ENCODE data around the gene USP50.
A peak's percentile ranks its signal among the peaks of the same experiment; 100 is the strongest.
"Not testable (repeated sequence)": the region's sequence is repeated elsewhere in the genome, so short reads cannot be mapped to it uniquely, and the experiment has no call there.

The USP50 gene

GRCh38 chr15:50546566-50546965 is at the start of gene USP50:
TSS of gene USP50 (minus strand) at chr15:50546666. CDS start at chr15:50546525, 141 bp downstream.
- ATAC-seq (ENCODE audit: low read depth) (no peak), DNase-seq (ENCODE audit: low spot score in 2 of 2) (no peak)
- no peaks in the 10 kb centered on the region for H3K9me3 Mint-ChIP-seq
- no peak within 1 kb of the TSS for H3K27ac Mint-ChIP-seq
- no peaks in the 10 kb centered on the region for H3K36me3 Mint-ChIP-seq
- peaks cover under 1% of the 10 kb centered on the region for H3K4me1 Mint-ChIP-seq
- H3K27me3 Mint-ChIP-seq, result peaks cover 2% of the 10 kb centered on the region
- H3K4me3 Mint-ChIP-seq, result no peak within 1 kb of the TSS

GRCh38 chr15:50594311-50594710 is 47.8 kb upstream of the USP50 start:
- Mint-ChIP-seq H3K27ac (peak overlapping the region; percentile 39), H3K4me1 (no peaks in the 10 kb centered on the region), H3K9me3 (no peaks in the 10 kb centered on the region), H3K36me3 (peaks cover 26% of the 10 kb centered on the region), H3K4me3 (no peak overlapping the region), H3K27me3 (no peaks in the 10 kb centered on the region)
- no peak for DNase-seq (ENCODE audit: low spot score in 2 of 2)
- no peak for ATAC-seq (ENCODE audit: low read depth)

DNA sequence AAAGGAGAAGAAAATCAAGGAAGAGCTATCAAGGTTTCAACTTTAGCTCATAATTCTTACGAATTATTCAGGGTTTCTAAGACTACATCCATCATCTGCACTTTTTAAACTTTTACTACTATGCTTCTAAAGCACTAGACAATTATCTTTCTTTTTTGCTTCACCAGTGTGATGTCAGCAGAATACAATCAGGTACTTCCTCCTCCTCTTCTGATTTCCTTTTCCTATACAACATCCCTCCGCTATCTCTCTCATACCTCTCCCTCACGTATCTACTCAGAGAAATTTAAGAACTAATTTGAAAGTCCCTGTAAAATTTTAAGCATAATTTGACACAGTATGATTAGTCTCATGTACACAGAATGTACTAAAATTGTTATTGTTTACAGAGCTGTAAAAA is 47.3 kb upstream of the USP50 start:
- peak overlapping the region; percentile 39 for H3K27ac Mint-ChIP-seq
- H3K4me1 Mint-ChIP-seq, result no peaks in the 10 kb centered on the region
- H3K27me3 Mint-ChIP-seq, result no peaks in the 10 kb centered on the region
- H3K36me3 Mint-ChIP-seq, result peaks cover 26% of the 10 kb centered on the region
- no peak for DNase-seq (ENCODE audit: low spot score in 2 of 2)
- H3K4me3 Mint-ChIP-seq, result no peak overlapping the region
- no peaks in the 10 kb centered on the region for H3K9me3 Mint-ChIP-seq
- ATAC-seq (ENCODE audit: low read depth), result no peak

GRCh38 chr15:50590288-50590687 is 43.8 kb upstream of the USP50 start:
- H3K4me1 Mint-ChIP-seq, result no peaks in the 10 kb centered on the region
- H3K9me3 Mint-ChIP-seq, result no peaks in the 10 kb centered on the region
- ATAC-seq (ENCODE audit: low read depth) (no peak), DNase-seq (ENCODE audit: low spot score in 2 of 2) (no peak)
- H3K4me3 Mint-ChIP-seq, result no peak overlapping the region
- H3K27me3 Mint-ChIP-seq, result no peaks in the 10 kb centered on the region
- H3K27ac Mint-ChIP-seq, result no peak overlapping the region
- peaks cover 25% of the 10 kb centered on the region for H3K36me3 Mint-ChIP-seq

DNA sequence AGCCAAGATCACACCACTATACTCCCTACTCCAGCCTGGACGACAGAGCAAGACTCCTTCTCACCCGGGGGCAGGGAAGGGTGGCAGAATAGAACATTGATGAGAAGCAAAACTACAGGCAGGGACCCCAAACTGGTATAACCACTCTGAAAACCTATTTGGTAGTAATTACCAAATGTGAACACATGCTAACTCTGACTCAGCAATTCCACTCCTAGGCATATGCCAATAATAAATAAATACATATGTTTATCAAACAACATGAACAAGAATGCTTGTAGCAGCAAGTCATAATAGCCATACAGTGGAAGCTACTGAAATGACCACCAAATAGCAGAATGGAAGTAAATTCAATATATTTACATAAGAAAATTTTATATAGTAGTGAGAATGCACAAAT is 31.0 kb upstream of the USP50 start:
- Mint-ChIP-seq H3K27ac (no peak overlapping the region), H3K27me3 (no peaks in the 10 kb centered on the region), H3K4me3 (no peak overlapping the region), H3K36me3 (peaks cover 26% of the 10 kb centered on the region), H3K9me3 (no peaks in the 10 kb centered on the region), H3K4me1 (no peaks in the 10 kb centered on the region)
- no peak for DNase-seq (ENCODE audit: low spot score in 2 of 2)
- ATAC-seq (ENCODE audit: low read depth), result no peak

DNA sequence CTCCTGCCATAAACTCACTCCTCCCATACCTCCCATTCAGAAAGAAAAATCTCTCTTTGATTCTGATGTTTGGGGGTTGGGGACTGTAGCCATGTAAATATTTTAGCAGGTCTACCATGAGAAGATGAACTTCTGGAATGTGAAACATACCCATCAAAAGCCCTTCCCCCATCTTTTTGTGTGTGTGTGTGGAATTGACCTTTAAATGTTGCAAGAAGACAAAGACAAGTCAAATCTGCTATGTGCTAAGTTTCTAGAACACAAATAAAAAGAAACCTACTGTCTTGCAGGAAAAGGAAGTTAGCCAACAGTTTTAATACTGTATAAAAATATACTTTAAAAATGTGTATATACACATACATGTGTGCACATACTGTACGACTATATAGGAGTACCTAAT is 29.7 kb upstream of the USP50 start:
- Mint-ChIP-seq H3K27ac (peak overlapping the region; percentile 10), H3K36me3 (peaks cover 25% of the 10 kb centered on the region), H3K4me1 (no peaks in the 10 kb centered on the region), H3K9me3 (no peaks in the 10 kb centered on the region), H3K27me3 (no peaks in the 10 kb centered on the region), H3K4me3 (no peak overlapping the region)
- ATAC-seq (ENCODE audit: low read depth) (no peak), DNase-seq (ENCODE audit: low spot score in 2 of 2) (no peak)

- H3K4me1 Mint-ChIP-seq; H3K27me3 Mint-ChIP-seq; H3K27ac Mint-ChIP-seq; H3K4me3 Mint-ChIP-seq; ATAC-seq (ENCODE audit: low read depth); DNase-seq (ENCODE audit: low spot score in 2 of 2); H3K9me3 Mint-ChIP-seq: not testable (repeated sequence)
- peaks cover 30% of the 10 kb centered on the region for H3K36me3 Mint-ChIP-seq
Observed at GRCh38 chr15:50573842-50574241, 27.4 kb upstream of the USP50 start.

- no peak for ATAC-seq (ENCODE audit: low read depth)
- H3K27ac Mint-ChIP-seq, result no peak overlapping the region
Observed at GRCh38 chr15:50563756-50564155, 17.3 kb upstream of the USP50 start.

DNA sequence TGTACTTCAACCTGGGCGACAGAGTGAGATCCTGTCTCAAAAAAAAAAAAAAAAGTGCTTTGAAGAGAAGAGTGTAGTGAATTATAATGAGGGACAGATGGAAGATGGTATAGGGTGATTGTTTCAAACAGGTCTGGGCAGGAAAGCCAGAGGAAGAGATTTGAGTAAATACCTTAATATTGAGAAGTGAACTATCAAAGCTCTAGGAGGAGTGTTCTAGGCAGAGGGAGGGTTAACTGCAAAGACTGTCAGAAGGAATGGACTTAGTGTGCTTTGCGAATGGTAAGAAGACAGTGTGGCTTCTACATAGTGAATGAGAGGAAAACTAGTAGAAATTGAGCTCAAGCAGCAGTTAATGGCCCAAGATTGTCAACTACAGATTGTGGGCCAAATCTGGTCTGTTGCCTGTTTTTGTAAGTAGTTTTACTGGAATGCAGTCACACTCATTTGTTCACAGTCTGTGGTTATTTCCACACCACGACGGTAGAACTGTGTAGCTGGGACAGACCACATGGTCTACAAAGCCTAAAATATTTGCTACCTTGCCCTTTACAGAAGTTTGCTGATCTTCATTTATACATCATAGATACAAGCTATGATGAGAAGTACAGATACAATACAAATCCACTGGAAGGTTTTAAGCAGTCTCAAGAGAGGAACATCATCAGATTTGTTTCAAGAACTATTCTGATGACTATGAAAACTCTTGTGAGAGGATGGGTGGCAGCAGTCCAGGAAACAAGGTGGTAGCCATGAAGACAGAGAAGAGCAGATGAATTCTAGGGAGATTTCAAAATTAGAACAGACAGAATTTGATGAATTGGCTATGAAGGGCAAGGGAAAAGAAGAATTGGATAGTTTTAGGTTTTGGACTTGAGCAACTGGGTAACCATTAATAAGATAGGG is 16.5 kb upstream of the USP50 start:
- ATAC-seq (ENCODE audit: low read depth) (no peak), DNase-seq (ENCODE audit: low spot score in 2 of 2) (no peak)
- Mint-ChIP-seq H3K36me3 (peaks cover 19% of the 10 kb centered on the region), H3K4me1 (peaks cover 2% of the 10 kb centered on the region), H3K4me3 (no peak overlapping the region), H3K9me3 (no peaks in the 10 kb centered on the region), H3K27me3 (no peaks in the 10 kb centered on the region), H3K27ac (peak overlapping the region; percentile 45)

More at GRCh38 chr15:50563756-50564155, 17.3 kb upstream of the USP50 start:
- peaks cover 2% of the 10 kb centered on the region for H3K4me1 Mint-ChIP-seq
- H3K27me3 Mint-ChIP-seq, result no peaks in the 10 kb centered on the region
- peaks cover 21% of the 10 kb centered on the region for H3K36me3 Mint-ChIP-seq
- no peaks in the 10 kb centered on the region for H3K9me3 Mint-ChIP-seq
- no peak overlapping the region for H3K4me3 Mint-ChIP-seq
- DNase-seq (ENCODE audit: low spot score in 2 of 2), result no peak

DNA sequence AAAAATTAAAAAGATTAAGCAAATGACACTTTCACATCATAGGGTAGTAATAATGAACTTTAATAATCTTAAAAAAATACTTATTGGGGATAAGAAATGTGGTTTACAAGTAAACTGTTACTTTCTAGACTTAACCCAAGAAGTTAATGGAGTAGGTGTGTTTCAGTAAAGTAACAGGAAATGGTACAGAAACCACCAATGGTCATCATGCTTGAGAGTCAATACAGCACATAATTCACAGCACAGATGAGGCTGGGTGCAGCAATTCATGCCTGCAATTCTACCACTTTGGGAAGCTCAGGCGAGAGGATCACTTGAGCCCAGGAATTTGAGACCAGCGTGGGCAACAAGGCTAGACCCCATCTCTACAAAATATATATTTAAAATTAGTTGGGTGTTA is 11.5 kb upstream of the USP50 start:
- Mint-ChIP-seq H3K4me3 (no peak overlapping the region), H3K9me3 (no peaks in the 10 kb centered on the region), H3K36me3 (peaks cover 12% of the 10 kb centered on the region), H3K4me1 (peaks cover 2% of the 10 kb centered on the region), H3K27ac (no peak overlapping the region), H3K27me3 (no peaks in the 10 kb centered on the region)
- ATAC-seq (ENCODE audit: low read depth) (no peak), DNase-seq (ENCODE audit: low spot score in 2 of 2) (no peak)

- no peaks in the 10 kb centered on the region for H3K9me3 Mint-ChIP-seq
- no peak overlapping the region for H3K4me3 Mint-ChIP-seq
- peaks cover 2% of the 10 kb centered on the region for H3K4me1 Mint-ChIP-seq
- H3K27me3 Mint-ChIP-seq, result no peaks in the 10 kb centered on the region
- ATAC-seq (ENCODE audit: low read depth) (no peak), DNase-seq (ENCODE audit: low spot score in 2 of 2) (no peak)
- H3K27ac Mint-ChIP-seq, result no peak overlapping the region
- H3K36me3 Mint-ChIP-seq, result peaks cover 5% of the 10 kb centered on the region
Observed at GRCh38 chr15:50556642-50557371, 10.3 kb upstream of the USP50 start.

DNA sequence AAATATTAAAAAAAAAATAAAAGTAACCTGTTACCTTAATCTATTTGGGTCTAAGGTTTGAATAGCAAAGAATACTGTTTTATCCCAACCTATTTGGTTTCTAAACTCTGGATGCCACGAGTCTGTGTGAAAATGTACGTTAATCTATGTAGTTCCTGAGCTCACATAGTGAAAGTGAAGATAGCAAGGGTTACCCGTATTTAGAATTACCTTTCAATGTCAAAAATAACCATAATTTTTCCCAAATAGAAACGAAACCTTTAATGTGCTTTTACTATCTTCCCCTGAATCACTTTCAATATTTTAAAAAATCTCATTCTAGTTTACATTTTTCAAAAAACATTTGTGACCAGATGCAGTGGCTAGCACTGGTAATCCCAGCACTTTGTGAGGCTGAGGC is 5.8 kb upstream of the USP50 start:
- H3K36me3 Mint-ChIP-seq, result no peaks in the 10 kb centered on the region
- no peaks in the 10 kb centered on the region for H3K9me3 Mint-ChIP-seq
- H3K4me1 Mint-ChIP-seq, result peaks cover 2% of the 10 kb centered on the region
- ATAC-seq (ENCODE audit: low read depth), result no peak
- no peak for DNase-seq (ENCODE audit: low spot score in 2 of 2)
- no peaks in the 10 kb centered on the region for H3K27me3 Mint-ChIP-seq
- H3K4me3 Mint-ChIP-seq, result no peak overlapping the region
- H3K27ac Mint-ChIP-seq, result no peak overlapping the region

GRCh38 chr15:50549326-50549725 is 2.9 kb upstream of the USP50 start:
- ATAC-seq (ENCODE audit: low read depth) (no peak), DNase-seq (ENCODE audit: low spot score in 2 of 2) (no peak)
- no peak overlapping the region for H3K27ac Mint-ChIP-seq
- no peaks in the 10 kb centered on the region for H3K36me3 Mint-ChIP-seq
- no peak overlapping the region for H3K4me3 Mint-ChIP-seq
- H3K9me3 Mint-ChIP-seq, result no peaks in the 10 kb centered on the region
- H3K4me1 Mint-ChIP-seq, result peaks cover 2% of the 10 kb centered on the region
- H3K27me3 Mint-ChIP-seq, result peaks cover 2% of the 10 kb centered on the region

DNA sequence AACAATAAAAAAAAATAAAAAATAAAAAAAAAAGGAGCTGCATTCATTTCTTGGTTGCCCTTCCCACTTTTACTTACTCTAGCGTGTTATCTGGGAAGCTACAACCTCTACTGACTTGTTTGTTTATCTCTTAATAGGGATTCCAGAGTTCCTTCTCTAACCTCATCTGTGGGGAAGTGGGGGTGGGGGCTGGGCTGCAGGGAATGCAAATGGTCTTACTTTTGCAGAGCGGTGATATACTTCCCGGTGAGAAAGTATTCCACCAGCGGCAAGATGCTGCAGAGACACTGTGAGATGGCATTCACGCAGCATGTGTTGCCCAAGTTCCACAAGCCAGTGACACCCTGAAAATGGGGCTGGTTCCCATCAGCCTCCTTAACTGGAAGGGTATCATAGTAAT is 2.1 kb downstream of the USP50 start:
- no peaks in the 10 kb centered on the region for H3K9me3 Mint-ChIP-seq
- DNase-seq (ENCODE audit: low spot score in 2 of 2), result no peak
- H3K27ac Mint-ChIP-seq, result no peak overlapping the region

More for the DNA sequence above, 2.1 kb downstream of the USP50 start:
- Mint-ChIP-seq H3K4me3 (no peak overlapping the region), H3K27me3 (peaks cover 2% of the 10 kb centered on the region), H3K4me1 (no peaks in the 10 kb centered on the region), H3K36me3 (no peaks in the 10 kb centered on the region)
- no peak for ATAC-seq (ENCODE audit: low read depth)
